Endodermal cell (in vitro differentiated cells): ENCODE results near the gene UBE2Q2. TPM values are rescaled to one million over a fixed set of nuclear protein-coding genes. Genes with fewer than 3 reads are reported as not detected.

ENCODE experiments used
- DNase-seq: peaks from one replicate; pipeline ENCODE4 v3.0.0-alpha.2; 2017
- H3K27ac ChIP-seq: 2 replicates; pipeline ENCODE4 v1.5.1; 2013; ENCODE audit warnings: mild to moderate bottlenecking, low read depth, low read length, moderate library complexity
- H3K27me3 ChIP-seq: 2 replicates; pipeline ENCODE4 v1.6.1; 2013; ENCODE audit warnings: mild to moderate bottlenecking, low read length, moderate library complexity; ENCODE audit not compliant: insufficient read depth, control insufficient read depth, poor library complexity, severe bottlenecking
- H3K36me3 ChIP-seq: 2 replicates; pipeline ENCODE4 v1.7.0; 2013; ENCODE audit warnings: mild to moderate bottlenecking, low read length, moderate library complexity; ENCODE audit not compliant: control insufficient read depth, insufficient read depth
- H3K4me1 ChIP-seq: one replicate; pipeline ENCODE4 v1.7.0; 2013; ENCODE audit warnings: low read length; ENCODE audit not compliant: control insufficient read depth, insufficient read depth
- H3K4me3 ChIP-seq: 2 replicates; pipeline ENCODE4 v1.5.1; 2013; ENCODE audit warnings: mild to moderate bottlenecking, low read length, moderate library complexity
- H3K9ac ChIP-seq: 2 replicates; pipeline ENCODE4 v1.6.1; 2013; ENCODE audit warnings: mild to moderate bottlenecking, low read length, moderate library complexity; ENCODE audit not compliant: poor library complexity, severe bottlenecking; ENCODE audit errors: extremely low read depth
- H3K9me3 ChIP-seq: 2 replicates; pipeline ENCODE4 v1.6.1; 2013; ENCODE audit warnings: mild to moderate bottlenecking, low read length, moderate library complexity; ENCODE audit not compliant: control insufficient read depth
- H3K27ac Mint-ChIP-seq: 2 replicates; pipeline ENCODE4 v1.8.0; 2020; ENCODE audit warnings: mixed read lengths
- H3K27me3 Mint-ChIP-seq: 2 replicates; pipeline ENCODE4 v1.8.0; 2021; ENCODE audit warnings: mild to moderate bottlenecking, mixed read lengths; ENCODE audit not compliant: insufficient read depth
- H3K36me3 Mint-ChIP-seq: 2 replicates; pipeline ENCODE4 v1.8.0; 2020; ENCODE audit warnings: low read depth, mixed read lengths
- H3K4me1 Mint-ChIP-seq: 2 replicates; pipeline ENCODE4 v1.8.0; 2020; ENCODE audit warnings: mixed read lengths
- H3K4me3 Mint-ChIP-seq: 2 replicates; pipeline ENCODE4 v1.8.0; 2020; ENCODE audit warnings: mild to moderate bottlenecking, moderate library complexity, mixed read lengths
- H3K9me3 Mint-ChIP-seq: 2 replicates; pipeline ENCODE4 v1.8.0; 2020; ENCODE audit warnings: mild to moderate bottlenecking, mixed read lengths
- WGBS, 2 experiments: methylation state at CpG; one replicate each; pipeline versions ENCODE4 v1.1.5 to v1.1.7; 2013; ENCODE audit warnings: missing lambda C conversion rate in 2 of 2, mixed read lengths in 1 of 2; ENCODE audit not compliant: insufficient coverage in 1 of 2, insufficient read length in 1 of 2; 5-methylcytosine and 5-hydroxymethylcytosine counted together
- total RNA-seq, 2 donors: library from RNA; stranded (reverse); fragmentation: NEBNext Ultra II Directional in 1 of 2; extraction: Animal tissue kit (Norgen Biotek cat#: 25700) in 1 of 2; gene quantifications; 2 replicates in 1 of 2; 3 replicates in 1 of 2; pipeline ENCODE4 v1.2.1, GENCODE V29; 2021
- TF ChIP-seq, protein P1 (sequence below): fragments of 200-600 bp; sonication (generic); conservative IDR thresholded peaks from 2 replicates; pipeline ENCODE4 v1.5.0; 2021; ENCODE audit warnings: antibody characterized with exemption, mild to moderate bottlenecking

UBE2Q2 gene
- total RNA-seq, 2 donors from 2014 or later = 29.5 to 37.1 TPM

DNA sequence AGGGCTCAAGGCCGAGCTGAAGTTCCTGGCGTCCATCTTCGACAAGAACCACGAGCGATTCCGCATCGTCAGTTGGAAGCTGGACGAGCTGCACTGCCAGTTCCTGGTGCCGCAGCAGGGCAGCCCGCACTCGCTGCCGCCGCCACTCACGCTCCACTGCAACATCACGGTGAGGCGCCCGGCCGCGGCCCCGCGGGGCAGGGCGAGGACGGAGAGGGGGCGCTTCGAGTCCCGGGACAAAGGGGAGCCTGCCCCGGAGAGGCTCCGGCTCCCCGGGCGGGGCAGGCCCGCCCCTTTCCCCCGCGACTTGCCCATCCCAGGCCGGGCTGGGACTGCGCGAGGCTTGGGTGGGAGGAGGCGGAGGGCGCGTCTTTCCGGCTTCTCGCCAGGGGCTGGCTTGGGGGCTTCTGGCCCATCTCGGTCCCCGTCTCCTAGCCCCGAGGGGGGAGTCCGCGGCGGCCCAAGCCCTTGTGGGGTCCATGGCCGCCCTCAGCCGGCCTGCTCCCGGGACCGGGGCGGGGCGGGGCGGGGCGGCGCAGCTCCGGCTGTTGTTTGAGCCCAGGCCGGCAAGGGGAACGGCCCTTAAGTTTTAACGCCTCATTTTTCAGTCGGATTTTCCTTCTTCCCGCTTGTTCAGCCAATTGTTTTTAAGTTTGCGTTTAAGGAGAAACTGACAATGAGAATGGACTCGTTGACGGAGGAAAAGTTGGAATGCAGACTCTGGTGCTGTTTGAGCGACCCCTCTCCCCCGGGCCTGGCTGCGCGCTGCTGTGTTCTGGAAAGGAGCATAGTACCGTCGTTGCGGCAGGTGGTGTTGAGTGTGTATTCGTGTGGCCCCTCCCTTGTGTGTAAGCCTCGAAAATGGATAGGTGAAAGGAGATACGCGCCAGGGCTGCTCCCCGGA, 683 bp downstream of the UBE2Q2 start:
- DNase-seq = peak; percentile 81
- H3K27me3 Mint-ChIP-seq = peaks cover 17% of the 10 kb centered on the region
- Histone ChIP-seq H3K9ac (peak overlapping the region; percentile 85), H3K4me1 (peaks cover 2% of the 10 kb centered on the region), H3K27ac (peak overlapping the region; percentile 90), H3K9me3 (no peaks in the 10 kb centered on the region), H3K27me3 (no peaks in the 10 kb centered on the region), H3K36me3 (peaks cover 15% of the 10 kb centered on the region), H3K4me3 (peak overlapping the region; percentile 95)
- H3K36me3 Mint-ChIP-seq = peaks cover 13% of the 10 kb centered on the region
- TF ChIP-seq, protein P1, sequence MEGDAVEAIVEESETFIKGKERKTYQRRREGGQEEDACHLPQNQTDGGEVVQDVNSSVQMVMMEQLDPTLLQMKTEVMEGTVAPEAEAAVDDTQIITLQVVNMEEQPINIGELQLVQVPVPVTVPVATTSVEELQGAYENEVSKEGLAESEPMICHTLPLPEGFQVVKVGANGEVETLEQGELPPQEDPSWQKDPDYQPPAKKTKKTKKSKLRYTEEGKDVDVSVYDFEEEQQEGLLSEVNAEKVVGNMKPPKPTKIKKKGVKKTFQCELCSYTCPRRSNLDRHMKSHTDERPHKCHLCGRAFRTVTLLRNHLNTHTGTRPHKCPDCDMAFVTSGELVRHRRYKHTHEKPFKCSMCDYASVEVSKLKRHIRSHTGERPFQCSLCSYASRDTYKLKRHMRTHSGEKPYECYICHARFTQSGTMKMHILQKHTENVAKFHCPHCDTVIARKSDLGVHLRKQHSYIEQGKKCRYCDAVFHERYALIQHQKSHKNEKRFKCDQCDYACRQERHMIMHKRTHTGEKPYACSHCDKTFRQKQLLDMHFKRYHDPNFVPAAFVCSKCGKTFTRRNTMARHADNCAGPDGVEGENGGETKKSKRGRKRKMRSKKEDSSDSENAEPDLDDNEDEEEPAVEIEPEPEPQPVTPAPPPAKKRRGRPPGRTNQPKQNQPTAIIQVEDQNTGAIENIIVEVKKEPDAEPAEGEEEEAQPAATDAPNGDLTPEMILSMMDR = no peak
- no peaks in the 10 kb centered on the region for H3K9me3 Mint-ChIP-seq
- H3K4me3 Mint-ChIP-seq = peak overlapping the region; percentile 84
- 0% methylated on average over 13 to 77 of the region's 77 CpGs for WGBS, 2 experiments
- peak overlapping the region; percentile 76 for H3K27ac Mint-ChIP-seq
- H3K4me1 Mint-ChIP-seq = peaks cover 40% of the 10 kb centered on the region

DNA sequence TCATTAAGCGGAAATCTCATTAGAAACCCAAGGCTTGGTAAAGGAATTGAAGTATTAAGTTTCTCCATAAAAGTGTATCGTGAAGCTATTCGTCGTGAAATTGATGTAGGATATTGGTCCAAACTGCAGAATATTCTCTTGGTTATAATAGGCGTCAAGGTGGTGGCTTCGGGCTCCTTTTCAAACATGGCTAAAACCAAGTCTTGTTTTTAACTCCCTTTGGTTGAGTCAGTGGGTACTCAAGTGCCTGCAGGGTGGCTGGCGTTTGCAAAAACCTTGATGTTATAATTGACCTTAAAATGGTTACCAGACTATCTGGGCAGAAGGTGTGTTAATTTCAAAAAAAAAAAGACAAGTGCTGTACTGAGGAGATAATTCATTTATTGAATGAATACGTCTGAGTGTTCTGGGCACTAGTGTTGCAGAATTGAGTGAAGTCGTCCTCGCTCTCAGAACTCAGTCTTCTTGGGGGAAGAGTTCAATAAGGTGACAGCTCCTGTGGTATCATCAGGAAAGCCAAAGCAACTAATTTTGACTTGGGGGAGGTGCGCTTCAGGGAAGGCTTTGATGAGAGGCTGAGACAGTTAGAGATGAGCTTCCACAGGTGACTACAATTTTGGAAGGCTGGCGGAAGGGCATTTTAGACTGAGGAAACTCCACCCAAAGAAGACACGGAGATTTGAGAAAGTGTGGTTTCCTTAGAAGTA, 1.5 kb downstream of the UBE2Q2 start:
- no peak for DNase-seq
- TF ChIP-seq, protein P1 = no peak
- Histone ChIP-seq H3K4me1 (peaks cover 2% of the 10 kb centered on the region), H3K27me3 (no peaks in the 10 kb centered on the region), H3K9ac (peak overlapping the region; percentile 85), H3K9me3 (no peaks in the 10 kb centered on the region), H3K4me3 (peak overlapping the region; percentile 95), H3K36me3 (peaks cover 15% of the 10 kb centered on the region), H3K27ac (no peak overlapping the region)
- H3K27ac Mint-ChIP-seq = peak overlapping the region; percentile 71
- peaks cover 13% of the 10 kb centered on the region for H3K36me3 Mint-ChIP-seq
- no peaks in the 10 kb centered on the region for H3K9me3 Mint-ChIP-seq
- peaks cover 42% of the 10 kb centered on the region for H3K4me1 Mint-ChIP-seq
- H3K4me3 Mint-ChIP-seq = peak overlapping the region; percentile 84
- H3K27me3 Mint-ChIP-seq = peaks cover 17% of the 10 kb centered on the region
- WGBS, 2 experiments = 43 to 47% methylated on average over 10 to 13 of the region's 13 CpGs

GRCh38 chr15:75849167-75849566, 5.9 kb downstream of the UBE2Q2 start:
- whole genome bisulfite sequencing, 2 experiments = 90% methylated on average over 1 of the region's 1 CpG; no CpG with 5 or more reads in 1 of the 2 experiments
- TF ChIP-seq, protein P1 = no peak
- DNase-seq = no peak
- peaks cover 2% of the 10 kb centered on the region for H3K4me1 ChIP-seq
- H3K4me3 ChIP-seq = no peak overlapping the region
- no peak overlapping the region for H3K27ac ChIP-seq
- H3K27me3 ChIP-seq = no peaks in the 10 kb centered on the region
- H3K9me3 Mint-ChIP-seq = no peaks in the 10 kb centered on the region
- H3K27me3 Mint-ChIP-seq = no peaks in the 10 kb centered on the region
- H3K27ac Mint-ChIP-seq = no peak overlapping the region
- peaks cover 18% of the 10 kb centered on the region for H3K36me3 ChIP-seq
- H3K36me3 Mint-ChIP-seq = peaks cover 18% of the 10 kb centered on the region
- no peaks in the 10 kb centered on the region for H3K9me3 ChIP-seq
- H3K9ac ChIP-seq = no peak overlapping the region
- H3K4me1 Mint-ChIP-seq = peaks cover 51% of the 10 kb centered on the region
- no peak overlapping the region for H3K4me3 Mint-ChIP-seq
